SW480 (cell line): ENCODE results near the gene PARD6A.
"Not testable (repeated sequence)": the region's sequence is repeated elsewhere in the genome, so short reads cannot be mapped to it uniquely, and the experiment has no call there.

Experiments used
- DNase-seq: peaks from one replicate; pipeline ENCODE4 v3.0.0-alpha.2; 2016; ENCODE audit warnings: low spot score

PARD6A gene

DNA sequence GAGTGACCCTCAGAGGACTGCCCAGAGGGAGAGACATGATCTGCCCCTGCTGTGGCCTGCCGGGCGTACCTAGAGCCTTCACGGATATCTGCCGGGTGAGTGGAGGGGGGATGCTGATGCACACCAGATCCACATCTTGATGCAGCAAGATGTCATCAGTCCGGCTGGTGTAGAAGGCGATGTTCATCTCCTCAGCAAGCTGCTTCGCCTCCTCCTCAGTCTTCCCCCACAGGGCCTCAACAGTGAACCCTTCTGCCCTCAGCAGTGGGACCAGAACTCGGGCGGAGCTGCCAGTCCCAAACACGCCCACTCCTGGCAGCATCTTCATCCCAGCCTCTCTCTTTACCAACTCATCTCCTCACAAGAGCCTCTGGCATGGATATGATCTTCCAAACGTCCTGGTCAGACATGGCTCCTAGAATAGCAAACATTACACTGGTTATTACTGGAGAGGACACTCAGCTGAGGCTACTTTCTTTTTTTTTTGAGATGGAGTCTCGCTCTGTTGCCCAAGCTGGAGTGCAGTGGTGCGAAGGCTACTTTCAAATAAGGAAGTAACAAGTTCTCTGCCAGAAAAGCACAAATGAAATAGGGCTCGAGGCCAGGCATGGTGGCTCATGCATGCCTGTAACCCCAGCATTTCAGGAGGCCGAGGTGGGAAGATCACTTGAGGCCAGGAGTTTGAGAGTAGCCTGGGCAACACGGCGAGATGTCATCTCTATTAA, 24.8 kb downstream of the PARD6A start:
- no peak for DNase-seq

DNA sequence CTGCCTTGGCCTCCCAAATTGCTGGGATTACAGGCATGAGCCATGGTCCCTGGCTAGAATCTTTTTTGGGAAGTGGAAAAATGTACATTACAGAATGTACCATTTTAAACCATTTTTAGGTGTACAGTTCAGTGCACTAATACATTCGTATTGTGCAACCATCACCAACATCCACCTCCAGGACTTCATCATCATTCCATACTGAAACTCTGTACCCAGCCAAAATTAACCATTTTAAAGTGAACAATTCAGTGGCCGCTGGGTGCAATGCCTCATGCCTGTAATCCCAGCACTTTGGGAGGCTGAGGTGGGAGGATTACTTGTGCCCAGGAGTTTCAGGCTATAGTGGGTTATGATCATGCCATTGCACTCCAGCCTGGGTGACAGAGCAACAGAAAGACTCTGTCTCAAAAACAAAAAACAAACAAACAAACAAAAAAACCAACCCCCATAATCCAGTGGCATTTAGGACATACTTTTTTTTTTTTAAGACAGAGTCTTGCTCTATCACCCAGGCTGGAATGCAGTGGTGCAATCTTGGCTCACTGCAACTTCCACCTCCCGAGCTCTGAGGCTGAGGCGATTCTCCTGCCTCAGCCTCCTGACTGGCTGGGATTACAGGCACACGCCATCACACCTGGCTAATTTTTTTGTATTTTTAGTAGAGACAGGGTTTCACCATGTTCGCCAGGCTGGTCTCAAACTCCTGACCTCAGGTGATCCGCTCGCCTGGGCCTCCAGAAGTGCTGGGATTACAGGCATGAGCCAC, 32.9 kb downstream of the PARD6A start:
- not testable (repeated sequence) for DNase-seq

DNA sequence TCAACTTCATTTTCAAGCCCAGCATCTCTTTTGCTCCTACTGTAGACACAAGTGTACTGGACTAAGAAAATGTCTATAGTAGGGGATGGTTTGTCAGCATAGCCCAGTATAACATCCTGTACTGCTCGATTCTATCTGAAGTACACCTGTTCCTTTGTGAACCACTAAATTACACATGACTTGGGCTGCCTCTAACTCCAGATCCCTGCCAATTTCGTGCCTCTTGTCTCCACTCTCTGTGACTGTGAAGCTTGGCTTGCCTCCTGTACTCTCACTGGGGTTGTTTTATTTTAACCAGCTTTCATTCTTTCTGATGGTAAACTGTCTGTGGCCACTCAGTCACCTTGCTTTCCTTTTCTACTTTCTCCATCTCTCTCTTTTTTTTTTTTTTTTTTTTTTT, 33.9 kb downstream of the PARD6A start:
- DNase-seq, result no peak

DNA sequence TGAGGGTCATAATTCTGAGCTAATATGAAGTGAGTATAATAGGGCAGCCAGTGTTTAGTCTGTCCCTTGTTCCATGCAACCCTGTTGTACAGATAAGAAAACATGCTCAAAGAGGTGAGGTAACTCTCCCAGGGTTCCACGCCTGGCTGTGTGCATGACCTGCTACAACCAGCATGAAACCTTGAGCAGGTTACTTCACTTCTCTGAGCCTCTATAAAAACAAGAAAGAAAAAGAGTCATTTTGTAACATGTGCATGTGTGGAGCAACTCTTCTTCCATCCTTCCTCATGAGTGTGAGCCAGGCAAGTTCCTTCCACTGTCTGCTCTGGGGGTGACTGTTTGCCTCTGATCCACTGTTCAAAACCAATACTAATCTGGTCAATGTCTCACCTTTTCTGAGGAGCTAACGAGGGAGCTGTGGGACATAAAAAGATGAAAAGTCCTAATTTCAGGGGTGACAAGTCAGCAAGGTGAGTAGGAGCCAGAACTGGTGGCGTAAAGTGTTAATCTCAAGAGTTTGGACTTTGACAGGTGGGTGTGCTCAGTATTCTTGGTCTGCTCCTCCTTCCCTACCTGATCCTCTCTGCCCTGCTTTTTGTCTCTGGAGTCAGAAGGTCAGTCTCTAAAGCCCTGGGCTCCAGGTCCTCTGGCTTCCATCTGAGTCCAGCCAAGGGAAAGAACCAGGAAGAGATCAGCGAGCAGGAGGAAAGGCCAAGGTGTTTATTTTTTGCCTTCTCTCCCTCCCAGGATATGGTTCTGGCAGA, 36.8 kb downstream of the PARD6A start:
- no peak for DNase-seq

DNA sequence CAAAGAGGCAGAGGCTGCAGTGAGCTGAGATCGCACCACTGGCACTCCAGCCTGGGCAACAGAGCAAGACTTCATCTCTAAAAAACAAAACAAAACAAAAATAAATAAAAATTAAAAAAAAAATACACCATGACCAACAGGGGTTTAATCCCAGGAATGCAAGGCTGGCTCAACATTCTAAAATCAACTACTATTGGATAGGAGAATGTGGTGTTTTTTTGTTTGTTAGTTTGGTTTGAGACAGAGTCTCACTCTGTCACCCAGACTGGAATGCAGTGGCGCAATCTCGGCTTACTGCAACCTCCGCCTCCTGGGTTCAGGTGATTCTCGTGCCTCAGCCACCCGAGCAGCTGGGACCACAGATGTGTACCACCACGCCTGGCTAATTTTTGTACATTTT, 38.5 kb downstream of the PARD6A start:
- no peak for DNase-seq

DNA sequence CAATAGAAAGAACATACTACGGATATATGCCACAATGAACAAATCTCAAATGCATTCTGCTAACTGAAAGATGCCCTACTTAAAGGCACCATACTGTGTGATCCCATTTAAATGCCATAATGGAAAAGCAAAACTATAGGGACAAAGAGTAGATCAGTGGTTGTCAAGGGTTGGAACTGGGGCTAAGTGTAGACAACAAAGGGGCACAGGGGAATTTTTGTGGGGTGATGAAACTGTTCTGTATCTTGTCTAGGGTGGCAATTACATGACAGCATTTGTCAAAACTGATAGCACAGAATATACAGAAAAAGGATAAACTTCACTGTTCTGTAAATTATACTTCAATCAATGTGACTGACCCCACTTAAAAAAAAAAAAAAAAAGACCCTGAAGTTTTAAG, 40.7 kb downstream of the PARD6A start:
- no peak for DNase-seq

DNA sequence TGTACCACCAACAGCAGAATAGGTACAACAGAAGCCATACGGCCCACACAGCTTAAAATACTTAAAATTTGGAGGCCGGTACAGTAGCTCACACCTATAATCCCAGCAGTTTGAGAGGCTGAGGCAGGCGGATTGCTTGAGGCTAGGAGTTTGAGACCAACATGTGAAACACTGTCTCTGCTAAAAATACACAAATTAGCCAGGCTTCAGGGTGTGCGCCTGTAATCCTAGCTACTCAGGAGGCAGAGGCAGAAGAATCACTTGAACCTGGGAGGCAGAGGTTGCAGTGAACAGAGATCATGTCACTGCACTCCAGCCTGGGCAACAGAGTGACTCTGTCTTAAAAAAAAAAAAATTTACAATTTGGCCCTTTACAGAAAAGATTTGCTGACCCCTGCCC, 41.4 kb downstream of the PARD6A start:
- DNase-seq, result no peak

DNA sequence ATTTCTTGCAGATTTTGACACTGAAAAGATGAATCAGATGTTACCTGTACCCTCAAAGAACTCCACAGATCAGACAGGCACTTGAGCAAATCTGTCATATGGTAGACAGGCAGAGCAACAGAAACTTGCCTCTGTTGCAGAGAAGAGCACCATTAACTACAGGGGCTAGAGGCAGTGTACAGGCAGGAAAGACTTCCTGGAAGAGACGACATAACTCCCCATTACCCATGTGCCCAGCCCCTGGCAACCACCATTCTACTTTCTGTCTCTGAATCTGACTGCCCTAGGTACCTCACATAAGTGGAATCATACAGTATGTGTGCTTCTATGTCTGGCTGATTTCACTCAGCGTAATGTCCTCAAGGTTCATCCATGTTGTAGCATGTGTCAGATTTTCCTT, 42.9 kb downstream of the PARD6A start:
- no peak for DNase-seq

DNA sequence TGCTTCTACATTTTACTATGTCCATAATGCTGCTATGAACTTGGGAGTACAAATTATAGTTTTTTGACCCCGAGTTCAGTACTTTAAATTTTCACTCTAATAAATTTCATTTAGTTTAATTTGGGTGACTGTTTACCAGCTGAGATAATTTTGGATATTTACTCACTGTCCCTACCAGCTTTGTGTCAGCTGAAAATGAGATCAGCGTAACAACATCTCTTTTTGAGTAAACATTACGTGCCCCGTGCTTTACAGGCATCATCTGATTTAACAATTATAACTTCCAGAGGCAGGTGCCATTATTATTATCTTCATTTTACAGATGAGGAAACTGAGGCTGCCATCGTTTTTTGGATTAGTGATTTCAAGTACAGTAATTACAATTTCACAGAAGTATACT, 43.4 kb downstream of the PARD6A start:
- DNase-seq, result no peak

DNA sequence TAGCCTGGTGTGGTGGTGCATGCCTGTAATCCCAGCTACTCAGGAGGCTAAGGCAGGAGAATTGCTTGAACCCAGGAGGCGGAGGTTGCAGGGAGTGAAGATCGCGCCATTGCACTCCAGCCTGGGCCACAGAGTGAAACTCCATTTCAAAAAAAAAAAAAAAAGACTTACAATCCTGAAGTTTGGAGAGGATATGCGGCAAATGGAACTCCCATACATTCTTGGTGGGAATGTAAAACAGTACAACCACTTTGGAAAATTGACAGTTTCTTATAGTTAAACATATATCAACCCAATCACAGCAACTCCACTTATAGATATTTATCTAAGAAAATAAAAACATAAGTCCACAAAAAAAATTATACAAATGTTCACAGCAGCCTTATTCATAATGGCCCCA, 46.5 kb downstream of the PARD6A start:
- no peak for DNase-seq

DNA sequence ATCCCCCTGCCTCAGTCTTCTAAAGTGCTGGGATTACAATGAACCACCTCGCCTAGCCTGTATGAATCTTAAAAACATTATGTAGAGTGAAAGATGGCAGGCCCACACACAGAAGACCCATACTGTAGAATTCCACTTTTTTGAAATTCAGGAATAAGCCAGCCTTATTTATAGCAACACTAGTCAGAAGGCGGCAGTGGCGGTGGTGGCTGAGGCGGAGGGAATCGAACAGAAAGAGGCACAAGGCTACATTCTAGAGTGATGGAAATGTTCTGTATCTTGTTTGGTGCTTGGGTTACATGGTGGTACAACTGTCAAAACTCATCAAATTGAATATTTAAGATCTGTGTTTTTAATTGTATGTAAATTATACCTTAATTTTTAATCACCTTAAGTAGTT, 47.0 kb downstream of the PARD6A start:
- DNase-seq, result no peak

DNA sequence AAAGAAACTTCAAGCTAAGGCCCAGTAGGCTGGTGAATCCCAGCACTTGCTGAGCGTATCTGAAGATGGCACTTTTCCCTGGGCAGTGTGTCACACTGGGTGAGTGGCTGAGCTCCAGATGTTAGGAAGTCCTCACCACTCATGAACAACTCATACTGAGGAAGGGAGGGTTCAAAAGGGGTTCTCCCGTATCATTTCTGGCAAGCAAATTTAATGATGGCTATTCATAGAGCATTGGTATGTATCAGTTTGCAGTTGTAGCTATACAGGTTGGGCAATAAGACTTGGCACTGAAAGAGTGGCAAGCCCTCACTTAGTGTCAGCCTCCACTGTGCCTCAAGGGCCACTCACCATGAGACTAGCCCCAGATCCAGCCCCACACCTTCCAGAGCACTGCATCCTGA, 47.6 kb downstream of the PARD6A start:
- no peak for DNase-seq

DNA sequence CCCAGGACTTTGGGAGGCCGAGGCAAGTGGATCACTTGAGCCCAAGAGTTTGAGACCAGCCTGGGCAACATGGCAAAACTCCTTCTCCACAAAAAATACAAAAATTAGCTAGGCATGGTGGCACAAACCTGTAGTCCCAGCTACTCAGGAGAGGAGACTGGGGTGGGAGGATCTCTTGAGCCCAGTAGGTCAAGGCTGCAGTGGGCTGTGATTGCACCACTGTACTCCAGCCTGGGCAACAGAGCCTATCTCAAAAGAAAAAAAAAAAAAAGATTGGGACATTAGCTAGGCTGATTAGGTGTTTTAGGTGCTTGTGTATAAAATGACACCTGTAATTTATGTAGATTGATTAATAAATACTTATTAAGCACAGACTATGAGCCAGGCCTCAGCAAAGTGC, 48.3 kb downstream of the PARD6A start:
- no peak for DNase-seq

DNA sequence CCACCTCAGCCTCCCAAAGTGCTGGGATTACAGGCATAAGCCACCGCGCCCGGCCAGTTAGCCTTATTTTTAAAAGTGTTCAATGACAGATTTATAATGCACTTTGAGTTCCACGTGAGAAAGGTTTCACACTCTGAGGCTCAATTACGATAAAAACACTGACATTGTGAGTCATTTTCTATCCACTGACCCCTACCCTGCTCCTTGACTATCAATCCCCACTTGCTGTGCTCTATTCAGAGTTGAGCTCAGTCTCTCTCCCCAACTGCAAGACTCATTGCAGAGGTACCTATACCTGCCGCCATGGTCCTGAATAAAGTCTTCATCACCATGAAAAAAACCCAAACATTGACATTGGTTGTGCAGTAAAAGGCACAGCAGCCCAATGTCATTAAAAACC, 49.8 kb downstream of the PARD6A start:
- DNase-seq, result no peak
